H1 (cell line): ENCODE measurements around the gene SEC14L5. TPM values are rescaled to one million over a fixed set of nuclear protein-coding genes. Genes with fewer than 3 reads are reported as not detected.

Source experiments
- CTCF ChIA-PET: fragments of 300-600 bp; sonication (Branson Sonifier 250); formaldehyde crosslinking; loops from one replicate; lab custom pipeline; 2021; ENCODE audit not compliant: partially characterized antibody; lab: Charles Lee
- POLR2A ChIA-PET: fragments of 300-600 bp; sonication (Branson Sonifier 250); formaldehyde crosslinking; loops from one replicate; lab custom pipeline; 2021; ENCODE audit warnings: inconsistent platforms; ENCODE audit not compliant: partially characterized antibody; lab: Charles Lee
- DNase-seq, 2 experiments: peaks; one replicate each; pipeline versions ENCODE4 v3.0.0 to v3.0.0-alpha.2; 2010 to 2022; ENCODE audit warnings: low spot score in 2 of 2, low read depth in 1 of 2, mixed read lengths in 1 of 2
- FAIRE-seq: peaks from 2 replicates; lab custom pipeline; 2011; peaks lifted over from hg19 to GRCh38; lab: Jason Lieb, UNC
- H2AFZ ChIP-seq: 2 replicates; pipeline ENCODE4 v1.8.1; 2012; ENCODE audit warnings: low read length, inconsistent platforms
- H2AK5ac ChIP-seq: 2 replicates; pipeline ENCODE4 v1.6.1; 2013; ENCODE audit warnings: low read depth, low read length
- H2BK120ac ChIP-seq: replicated peaks from 2 replicates; pipeline ENCODE3; 2013; ENCODE audit warnings: low read depth, low read length, inconsistent platforms
- H2BK12ac ChIP-seq: 2 replicates; pipeline ENCODE4 v1.6.1; 2013; ENCODE audit warnings: low read depth, low read length
- H2BK15ac ChIP-seq: 2 replicates; pipeline ENCODE4 v1.6.1; 2013; ENCODE audit warnings: low read length
- H2BK20ac ChIP-seq: 2 replicates; pipeline ENCODE4 v1.6.1; 2013; ENCODE audit warnings: low read length
- H2BK5ac ChIP-seq: 2 replicates; pipeline ENCODE4 v1.6.1; 2013; ENCODE audit warnings: low read depth, low read length
- H3K14ac ChIP-seq: 2 replicates; pipeline ENCODE4 v1.6.1; 2013; ENCODE audit warnings: inconsistent platforms; ENCODE audit not compliant: insufficient read length
- H3K18ac ChIP-seq: 2 replicates; pipeline ENCODE4 v1.6.1; 2013; ENCODE audit warnings: low read length; ENCODE audit errors: extremely low read depth
- H3K23ac ChIP-seq: 2 replicates; pipeline ENCODE4 v1.6.1; 2013; ENCODE audit warnings: inconsistent platforms; ENCODE audit not compliant: insufficient read length
- H3K23me2 ChIP-seq: 2 replicates; pipeline ENCODE4 v1.6.1; 2013; ENCODE audit warnings: low read depth, low read length
- H3K27ac ChIP-seq: 2 replicates; pipeline ENCODE4 v1.6.1; 2011; ENCODE audit warnings: low read depth, low read length, inconsistent platforms
- H3K27me3 ChIP-seq, 4 experiments: replicated peaks in 1 of 4; 1 replicate in 1 of 4; 2 replicates in 3 of 4; pipeline versions ENCODE4 v1.6.1 to v1.8.1; 2011 to 2013; ENCODE audit warnings: low read length in 3 of 4, mild to moderate bottlenecking in 3 of 4, inconsistent platforms in 2 of 4, mixed read lengths in 2 of 4, moderate library complexity in 1 of 4; ENCODE audit not compliant: control insufficient read depth in 3 of 4, insufficient read depth in 3 of 4; ENCODE audit errors: extremely low read depth in 1 of 4
- H3K36me3 ChIP-seq, 4 experiments: 2 replicates each; pipeline versions ENCODE4 v1.6.1 to v1.8.1; 2011 to 2013; ENCODE audit warnings: mild to moderate bottlenecking in 4 of 4, low read length in 3 of 4, moderate library complexity in 2 of 4, control low read depth in 1 of 4, inconsistent platforms in 1 of 4; ENCODE audit not compliant: insufficient read depth in 4 of 4, control insufficient read depth in 2 of 4
- H3K4ac ChIP-seq: replicated peaks from 2 replicates; pipeline ENCODE3; 2013; ENCODE audit warnings: low read length, low read depth, mixed read lengths, inconsistent platforms; ENCODE audit not compliant: insufficient read length
- H3K4me1 ChIP-seq, 4 experiments: replicated peaks in 1 of 4; 1 replicate in 1 of 4; 2 replicates in 3 of 4; pipeline versions ENCODE4 v1.6.1 to v1.8.1; 2011 to 2013; ENCODE audit warnings: low read length in 3 of 4, inconsistent platforms in 2 of 4, mixed read lengths in 1 of 4; ENCODE audit not compliant: insufficient read depth in 4 of 4, control insufficient read depth in 3 of 4
- H3K4me2 ChIP-seq, 2 experiments: 2 replicates each; pipeline versions ENCODE4 v1.6.1 to v1.8.1; 2011 to 2013; ENCODE audit warnings: low read depth in 2 of 2, low read length in 2 of 2, control low read depth in 1 of 2, inconsistent platforms in 1 of 2, mild to moderate bottlenecking in 1 of 2; ENCODE audit not compliant: insufficient read depth in 1 of 2
- H3K4me3 ChIP-seq, 4 experiments: fragments of 200-600, 300-600 bp in 1 of 4; sonication (generic), shearing (Covaris generic), sonication (Bioruptor Twin) in 1 of 4; 2 replicates each; pipeline versions ENCODE4 v1.5.1 to v1.8.1; 2011 to 2016; ENCODE audit warnings: low read length in 4 of 4, low read depth in 3 of 4, control low read depth in 2 of 4, inconsistent platforms in 2 of 4, mild to moderate bottlenecking in 2 of 4, mixed read lengths in 1 of 4, moderate library complexity in 1 of 4; ENCODE audit not compliant: insufficient read depth in 2 of 4; ENCODE audit errors: extremely low read depth in 1 of 4
- H3K56ac ChIP-seq: replicated peaks from 2 replicates; pipeline ENCODE3; 2013; ENCODE audit warnings: low read depth, mild to moderate bottlenecking, mixed read lengths, low read length, inconsistent platforms; ENCODE audit not compliant: insufficient read length
- H3K79me1 ChIP-seq: 2 replicates; pipeline ENCODE4 v1.6.1; 2013; ENCODE audit warnings: low read depth, low read length, control low read depth
- H3K79me2 ChIP-seq, 2 experiments: 2 replicates each; pipeline versions ENCODE4 v1.6.1 to v1.8.1; 2012 to 2013; ENCODE audit warnings: low read length in 2 of 2, mild to moderate bottlenecking in 2 of 2, inconsistent platforms in 1 of 2; ENCODE audit not compliant: insufficient read depth in 2 of 2, control insufficient read depth in 1 of 2
- H3K9ac ChIP-seq, 4 experiments: replicated peaks in 1 of 4; 1 replicate in 1 of 4; 2 replicates in 3 of 4; pipeline versions ENCODE4 v1.6.1 to v1.8.1; 2011 to 2013; ENCODE audit warnings: low read depth in 3 of 4, low read length in 3 of 4, control low read depth in 2 of 4, mild to moderate bottlenecking in 2 of 4, moderate library complexity in 2 of 4, inconsistent platforms in 1 of 4; ENCODE audit errors: extremely low read depth in 1 of 4
- H3K9me3 ChIP-seq, 2 experiments: 2 replicates each; pipeline versions ENCODE4 v1.6.1 to v1.8.1; 2012 to 2013; ENCODE audit warnings: mild to moderate bottlenecking in 2 of 2, moderate library complexity in 2 of 2, control low read depth in 1 of 2, inconsistent platforms in 1 of 2, low read depth in 1 of 2, low read length in 1 of 2, mixed read lengths in 1 of 2; ENCODE audit not compliant: insufficient read depth in 2 of 2
- H4K20me1 ChIP-seq, 2 experiments: replicated peaks in 1 of 2; 2 replicates each; pipeline versions ENCODE3 to v1.8.1; 2011 to 2013; ENCODE audit warnings: inconsistent platforms in 2 of 2, low read length in 2 of 2, mild to moderate bottlenecking in 1 of 2; ENCODE audit not compliant: insufficient read depth in 2 of 2, control insufficient read depth in 1 of 2
- H4K5ac ChIP-seq: 2 replicates; pipeline ENCODE4 v1.6.1; 2013; ENCODE audit warnings: low read length, low read depth, mixed read lengths, inconsistent platforms; ENCODE audit not compliant: insufficient read length
- H4K8ac ChIP-seq: 2 replicates; pipeline ENCODE4 v1.8.0; 2013; ENCODE audit warnings: mild to moderate bottlenecking, moderate library complexity, low read length, inconsistent platforms; ENCODE audit not compliant: insufficient read depth; ENCODE audit errors: extremely low read depth
- H4K91ac ChIP-seq: replicated peaks from 2 replicates; pipeline ENCODE3; 2013; ENCODE audit warnings: low read length, mixed read lengths, inconsistent platforms; ENCODE audit not compliant: insufficient read length
- CEBPB ChIP-seq: IDR thresholded peaks from 2 replicates; pipeline ENCODE4 v1.6.1; 2012; ENCODE audit warnings: low read depth, low read length
- CREB1 ChIP-seq: IDR thresholded peaks from 2 replicates; pipeline ENCODE4 v1.6.1; 2012; ENCODE audit warnings: inconsistent platforms
- KDM4A ChIP-seq: IDR thresholded peaks from one replicate; pipeline ENCODE4 v1.7.1; 2012; ENCODE audit warnings: low read depth, mild to moderate bottlenecking, moderate library complexity, low read length, inconsistent platforms; ENCODE audit not compliant: severe bottlenecking
- MAFK ChIP-seq: IDR thresholded peaks from 2 replicates; pipeline ENCODE4 v1.6.1; 2012; ENCODE audit warnings: low read depth, mild to moderate bottlenecking, improper control_type of control experiment, low read length
- POU5F1 ChIP-seq: IDR thresholded peaks from 2 replicates; pipeline ENCODE4 v1.6.1; 2011; ENCODE audit warnings: low read depth, mild to moderate bottlenecking, low read length, moderate library complexity
- RAD21 ChIP-seq, 2 experiments: IDR thresholded peaks in 1 of 2; conservative IDR thresholded peaks in 1 of 2; 2 replicates each; pipeline ENCODE4 v1.6.1; 2011; ENCODE audit warnings: low read depth in 2 of 2, low read length in 2 of 2, improper control_type of control experiment in 1 of 2, inconsistent platforms in 1 of 2, mild to moderate bottlenecking in 1 of 2, moderate library complexity in 1 of 2
- RBBP5 ChIP-seq: IDR thresholded peaks from 2 replicates; pipeline ENCODE4 v1.7.1; 2012; ENCODE audit warnings: low read depth, mild to moderate bottlenecking, inconsistent platforms, low read length, moderate library complexity, borderline replicate concordance
- SIRT6 ChIP-seq: IDR thresholded peaks from one replicate; pipeline ENCODE4 v1.7.1; 2012; ENCODE audit warnings: low read length, inconsistent platforms
- TBP ChIP-seq: IDR thresholded peaks from 2 replicates; pipeline ENCODE4 v1.6.1; 2011; ENCODE audit warnings: low read depth, low read length, improper control_type of control experiment
- WGBS, 2 experiments: shearing (Covaris generic) in 1 of 2; methylation state at CpG; one replicate each; pipeline versions ENCODE4 v1.1.6 to v1.1.7; 2013 to 2015; ENCODE audit warnings: low lambda C conversion rate in 2 of 2, mixed read lengths in 2 of 2, inconsistent platforms in 1 of 2, low coverage in 1 of 2, missing lambda C conversion rate in 1 of 2; ENCODE audit not compliant: insufficient replicate concordance in 2 of 2, insufficient coverage in 1 of 2, insufficient read length in 1 of 2; ENCODE audit errors: extremely low coverage in 1 of 2, missing lambda C conversion rate in 1 of 2; 5-methylcytosine and 5-hydroxymethylcytosine counted together
- polyA plus RNA-seq, 7 experiments: library from polyadenylated mRNA; depleted of rRNA in 3 of 7; stranded (reverse) in 5 of 7; unstranded in 2 of 7; fragments of >200 nt in 5 of 7; fragments of 200-250 nt in 2 of 7; gene quantifications; 1 replicate in 5 of 7; 2 replicates in 1 of 7; 4 replicates in 1 of 7; pipeline versions ENCODE4 v1.2.1 to v1.2.3, GENCODE V29; 2011 to 2013; ENCODE audit warnings: missing spikeins in 2 of 7, mixed read lengths in 2 of 7
- total RNA-seq: library from RNA; stranded (reverse); fragmentation: NEBNext Ultra II Directional; extraction: Animal tissue kit (Norgen Biotek cat#: 25700); gene quantifications from 2 replicates; pipeline ENCODE4 v1.2.1, GENCODE V29; 2021
- TF ChIP-seq, protein P1 (sequence below): IDR thresholded peaks from 2 replicates; pipeline ENCODE4 v1.6.1; 2012; ENCODE audit warnings: inconsistent platforms

Gene SEC14L5
- total and polyA plus RNA-seq, 2 of the 8 experiments (the other 6 are each of a cell fraction or from before 2014, with no cell fraction given), result 1.9 to 3.0 TPM

GRCh38 chr16:5054876-5055865 lies 97.0 kb downstream of the SEC14L5 start:
- H3K23me2 ChIP-seq, result no peaks in the 10 kb centered on the region; the same call in 1 of the 2 replicates
- H3K27ac ChIP-seq, result no peak overlapping the region
- H4K5ac ChIP-seq, result no peak overlapping the region
- DNase-seq, result no peak
- no peaks in the 10 kb centered on the region for H3K79me1 ChIP-seq
- no peak overlapping the region for H2BK15ac ChIP-seq
- no peak overlapping the region for H2BK5ac ChIP-seq
- no peaks in the 10 kb centered on the region for H3K36me3 ChIP-seq
- H2AK5ac ChIP-seq, result no peak overlapping the region
- H3K18ac ChIP-seq, result no peak overlapping the region
- no peaks in the 10 kb centered on the region for H3K9me3 ChIP-seq
- H3K4me1 ChIP-seq, result peaks cover 0 to 18% (median 11%) of the 10 kb centered on the region in 4 experiments; a peak in 6 of 7 replicates
- no peak overlapping the region for H3K4me3 ChIP-seq
- no peak overlapping the region for H3K4me2 ChIP-seq
- no peak overlapping the region for H2BK120ac ChIP-seq
- no peak overlapping the region for H3K14ac ChIP-seq
- H3K9ac ChIP-seq, result no peak overlapping the region
- H2BK12ac ChIP-seq, result no peak overlapping the region
- 88% methylated on average over 16 of the region's 16 CpGs; no CpG with 5 or more reads in 1 of the 2 experiments for WGBS, 2 experiments
- no peak overlapping the region for H4K91ac ChIP-seq
- H3K23ac ChIP-seq, result no peak overlapping the region
- no peaks in the 10 kb centered on the region for H3K27me3 ChIP-seq
- no peak overlapping the region for H3K56ac ChIP-seq
- no peak overlapping the region for H3K4ac ChIP-seq
- no peak overlapping the region for H2BK20ac ChIP-seq
- ChIA-PET POLR2A (interaction anchor here (1.6 kb wide), 1 partner anchor 17 kb away, joined by 5 read pairs; the partner anchor contains the start of gene ALG1), CTCF (interaction anchor here (0.9 to 28.8 kb wide), 8 partner anchors 7 to 85 kb away, joined by 3 to 625 read pairs (median 12); partner anchors contain the start of genes ALG1, C16orf89 and NAGPA)
- no peaks in the 10 kb centered on the region for H4K20me1 ChIP-seq
- no peak for FAIRE-seq
- no peaks in the 10 kb centered on the region for H3K79me2 ChIP-seq
- H4K8ac ChIP-seq, result 0 out of 2 replicates have a peak overlapping the region, but pooled peaks have one; percentile 68
- no peak overlapping the region for H2AFZ ChIP-seq
- TF ChIP-seq CREB1, result no peak
- TF ChIP-seq RBBP5, result no peak
- TF ChIP-seq, protein P1, sequence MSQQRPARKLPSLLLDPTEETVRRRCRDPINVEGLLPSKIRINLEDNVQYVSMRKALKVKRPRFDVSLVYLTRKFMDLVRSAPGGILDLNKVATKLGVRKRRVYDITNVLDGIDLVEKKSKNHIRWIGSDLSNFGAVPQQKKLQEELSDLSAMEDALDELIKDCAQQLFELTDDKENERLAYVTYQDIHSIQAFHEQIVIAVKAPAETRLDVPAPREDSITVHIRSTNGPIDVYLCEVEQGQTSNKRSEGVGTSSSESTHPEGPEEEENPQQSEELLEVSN, result no peak
- TF ChIP-seq POU5F1, result no peak
- TF ChIP-seq RAD21 (IDR thresholded peaks at IDR 0.05 in 1 of 2, conservative IDR thresholded peaks at IDR 0.05 in 1 of 2; ENCODE audit: low read depth in 2 of 2, low read length in 2 of 2), result no peak
- TF ChIP-seq MAFK, result no peak
- TF ChIP-seq TBP, result no peak
- no peak for TF ChIP-seq CEBPB
- no peak for TF ChIP-seq SIRT6
- TF ChIP-seq KDM4A, result no peak
